HG02973 (cell line): Measurements from ENCODE around the gene TRAM2.

Experiments
- ATAC-seq: cut with Tn5 transposase; IDR thresholded peaks from one replicate; pipeline ENCODE4 v1.9.1; 2021; ENCODE audit warnings: moderate library complexity; ENCODE audit not compliant: unreplicated experiment

The TRAM2 gene

GRCh38 chr6:52571099-52571755, 5.6 kb downstream of the TRAM2 start:
- no peak for ATAC-seq

GRCh38 chr6:52570291-52570700, 6.6 kb downstream of the TRAM2 start:
- no peak for ATAC-seq

- ATAC-seq = no peak
Measured at GRCh38 chr6:52568320-52568719, 8.5 kb downstream of the TRAM2 start.

GRCh38 chr6:52566853-52567279, 10.0 kb downstream of the TRAM2 start:
- no peak for ATAC-seq

GRCh38 chr6:52566201-52566600, 10.7 kb downstream of the TRAM2 start:
- ATAC-seq = no peak

- no peak for ATAC-seq
Measured at GRCh38 chr6:52564856-52565255, 12.0 kb downstream of the TRAM2 start.

- no peak for ATAC-seq
Measured at GRCh38 chr6:52562911-52563310, 13.9 kb downstream of the TRAM2 start.

GRCh38 chr6:52560462-52560861, 16.4 kb downstream of the TRAM2 start:
- no peak for ATAC-seq

- ATAC-seq = no peak
Measured at GRCh38 chr6:52558266-52559000, 18.4 kb downstream of the TRAM2 start.

GRCh38 chr6:52557389-52558265, 19.2 kb downstream of the TRAM2 start:
- no peak for ATAC-seq

GRCh38 chr6:52555518-52556233, 21.2 kb downstream of the TRAM2 start:
- no peak for ATAC-seq

GRCh38 chr6:52554684-52555280, 22.1 kb downstream of the TRAM2 start:
- ATAC-seq = no peak

GRCh38 chr6:52553719-52554118, 23.1 kb downstream of the TRAM2 start:
- no peak for ATAC-seq

GRCh38 chr6:52553158-52553557, 23.7 kb downstream of the TRAM2 start:
- ATAC-seq = no peak

GRCh38 chr6:52552278-52552643, 24.6 kb downstream of the TRAM2 start:
- peak; percentile 96 for ATAC-seq

GRCh38 chr6:52551483-52552277, 25.2 kb downstream of the TRAM2 start:
- no peak for ATAC-seq

GRCh38 chr6:52550870-52551269, 26.0 kb downstream of the TRAM2 start:
- ATAC-seq = no peak

GRCh38 chr6:52550014-52550575, 26.8 kb downstream of the TRAM2 start:
- ATAC-seq = no peak

- ATAC-seq = no peak
Measured at GRCh38 chr6:52549428-52549827, 27.4 kb downstream of the TRAM2 start.
